ENCODE results near the gene ASPRV1.

Gene ASPRV1

DNA sequence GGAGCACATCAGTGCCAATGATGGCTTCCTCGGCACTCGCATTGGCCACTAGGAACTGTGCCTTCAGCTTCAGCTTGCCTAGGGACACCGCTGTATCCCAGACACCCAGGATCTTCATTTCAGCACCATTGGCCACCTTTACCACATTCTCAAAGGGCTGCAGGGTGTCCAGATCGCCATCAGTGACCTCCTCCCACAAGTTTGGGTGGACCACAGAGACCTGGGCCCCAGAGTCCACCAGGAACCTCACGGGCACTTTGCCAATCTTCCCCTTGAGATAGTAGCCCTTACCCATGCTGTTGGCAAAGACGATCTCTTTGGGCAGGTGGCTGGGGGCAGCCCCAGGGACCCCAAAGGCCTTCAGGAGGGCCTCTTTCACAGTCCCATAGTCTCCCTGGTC, 610 bp downstream of the ASPRV1 start:
- TF ChIP-seq, protein P1, sequence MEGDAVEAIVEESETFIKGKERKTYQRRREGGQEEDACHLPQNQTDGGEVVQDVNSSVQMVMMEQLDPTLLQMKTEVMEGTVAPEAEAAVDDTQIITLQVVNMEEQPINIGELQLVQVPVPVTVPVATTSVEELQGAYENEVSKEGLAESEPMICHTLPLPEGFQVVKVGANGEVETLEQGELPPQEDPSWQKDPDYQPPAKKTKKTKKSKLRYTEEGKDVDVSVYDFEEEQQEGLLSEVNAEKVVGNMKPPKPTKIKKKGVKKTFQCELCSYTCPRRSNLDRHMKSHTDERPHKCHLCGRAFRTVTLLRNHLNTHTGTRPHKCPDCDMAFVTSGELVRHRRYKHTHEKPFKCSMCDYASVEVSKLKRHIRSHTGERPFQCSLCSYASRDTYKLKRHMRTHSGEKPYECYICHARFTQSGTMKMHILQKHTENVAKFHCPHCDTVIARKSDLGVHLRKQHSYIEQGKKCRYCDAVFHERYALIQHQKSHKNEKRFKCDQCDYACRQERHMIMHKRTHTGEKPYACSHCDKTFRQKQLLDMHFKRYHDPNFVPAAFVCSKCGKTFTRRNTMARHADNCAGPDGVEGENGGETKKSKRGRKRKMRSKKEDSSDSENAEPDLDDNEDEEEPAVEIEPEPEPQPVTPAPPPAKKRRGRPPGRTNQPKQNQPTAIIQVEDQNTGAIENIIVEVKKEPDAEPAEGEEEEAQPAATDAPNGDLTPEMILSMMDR (conservative IDR thresholded peaks at IDR 0.05; ENCODE audit: low read length) = no peak
- H3K4me3 ChIP-seq (ENCODE audit: low read length) = no peak overlapping the region
- DNase-seq (ENCODE audit: low read depth) = no peak

DNA sequence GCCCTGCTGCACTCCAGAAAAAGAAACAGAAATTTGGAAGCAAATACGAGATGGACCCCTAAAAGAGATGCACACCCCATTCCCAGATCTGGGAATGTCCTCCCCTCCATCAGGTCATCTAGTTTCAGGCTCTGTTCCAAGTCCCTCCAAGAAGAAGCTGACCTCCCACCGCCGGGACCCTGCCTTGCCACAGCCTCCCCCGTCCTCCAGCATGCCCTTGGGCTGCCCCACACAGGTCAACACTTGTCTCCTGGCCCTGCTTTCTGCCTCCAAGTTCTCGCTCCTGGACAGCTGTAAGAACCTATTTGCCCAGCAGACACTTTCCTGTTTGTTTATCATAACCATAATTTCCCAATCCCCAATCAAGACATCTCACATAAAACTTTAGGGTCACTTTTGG, 2.0 kb downstream of the ASPRV1 start:
- H3K4me3 ChIP-seq (ENCODE audit: low read length) = no peak overlapping the region
- TF ChIP-seq, protein P1 (conservative IDR thresholded peaks at IDR 0.05; ENCODE audit: low read length) = no peak
- no peak for DNase-seq (ENCODE audit: low read depth)

DNA sequence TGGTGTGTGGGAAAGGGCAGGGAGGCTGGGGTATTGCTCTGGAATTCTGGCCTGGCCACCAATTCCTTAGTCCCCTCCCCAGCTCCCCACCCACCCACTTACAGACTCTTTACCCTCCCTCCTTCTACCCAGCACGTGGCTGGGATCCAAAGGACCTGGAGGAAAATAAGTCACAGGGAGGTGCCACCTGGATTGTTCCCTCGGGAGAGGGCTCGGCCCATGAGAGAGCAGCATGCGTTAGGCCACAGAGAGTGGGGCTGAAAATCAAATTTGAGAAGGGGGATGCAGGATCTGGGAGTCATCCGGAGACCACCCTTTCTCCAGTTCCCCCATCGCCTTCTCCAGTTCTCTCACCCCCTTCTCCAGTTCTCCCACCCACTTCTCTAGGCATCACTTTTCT, 3.0 kb downstream of the ASPRV1 start:
- TF ChIP-seq, protein P1 (conservative IDR thresholded peaks at IDR 0.05; ENCODE audit: low read length) = no peak
- no peak overlapping the region for H3K4me3 ChIP-seq (ENCODE audit: low read length)
- no peak for DNase-seq (ENCODE audit: low read depth)

DNA sequence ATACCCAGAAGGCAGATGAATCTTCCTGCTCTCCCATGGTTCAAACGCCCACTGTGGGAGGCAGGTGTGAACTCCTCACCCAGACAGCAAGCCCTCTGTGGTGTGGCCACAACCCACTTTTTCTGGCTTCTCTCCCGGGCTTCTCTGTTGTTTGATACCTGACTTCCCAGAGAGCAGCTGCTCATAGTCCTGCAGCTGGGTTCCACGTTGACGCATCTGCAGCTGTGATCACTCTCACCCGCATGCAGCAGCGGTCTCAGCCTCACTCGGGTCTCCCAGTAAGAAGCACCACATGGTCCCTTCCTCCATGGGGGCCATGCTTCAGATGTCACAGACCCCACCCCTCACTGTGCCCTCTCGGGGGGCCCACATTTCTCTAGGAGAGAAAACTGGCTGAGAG, 3.5 kb downstream of the ASPRV1 start:
- H3K4me3 ChIP-seq (ENCODE audit: low read length) = no peak overlapping the region
- TF ChIP-seq, protein P1 (conservative IDR thresholded peaks at IDR 0.05; ENCODE audit: low read length) = no peak
- DNase-seq (ENCODE audit: low read depth) = no peak

DNA sequence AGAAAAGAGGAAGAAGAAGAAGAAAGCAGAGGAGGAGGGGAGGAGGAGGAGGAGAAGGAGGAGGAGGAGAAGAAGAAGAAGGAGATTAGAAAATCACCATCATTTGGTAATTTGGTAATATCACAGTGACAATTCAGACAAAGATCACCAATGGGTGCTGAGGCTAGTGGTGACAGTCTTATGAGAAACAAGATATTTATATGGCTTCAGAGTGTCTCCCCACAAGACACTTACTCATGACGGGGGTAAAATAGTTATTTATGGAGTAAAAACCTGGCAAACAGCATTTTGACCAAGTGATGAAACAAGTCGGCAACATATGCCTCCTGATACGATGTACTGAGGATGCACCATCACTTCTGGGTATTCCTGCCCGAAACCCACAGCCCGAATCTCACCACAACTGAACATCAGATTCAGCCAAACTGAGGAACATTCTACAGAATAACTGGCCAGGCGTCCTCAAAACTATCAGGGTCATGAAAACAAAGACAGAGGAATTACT, 4.9 kb downstream of the ASPRV1 start:
- TF ChIP-seq, protein P1 (conservative IDR thresholded peaks at IDR 0.05; ENCODE audit: low read length) = no peak
- DNase-seq (ENCODE audit: low read depth) = no peak

DNA sequence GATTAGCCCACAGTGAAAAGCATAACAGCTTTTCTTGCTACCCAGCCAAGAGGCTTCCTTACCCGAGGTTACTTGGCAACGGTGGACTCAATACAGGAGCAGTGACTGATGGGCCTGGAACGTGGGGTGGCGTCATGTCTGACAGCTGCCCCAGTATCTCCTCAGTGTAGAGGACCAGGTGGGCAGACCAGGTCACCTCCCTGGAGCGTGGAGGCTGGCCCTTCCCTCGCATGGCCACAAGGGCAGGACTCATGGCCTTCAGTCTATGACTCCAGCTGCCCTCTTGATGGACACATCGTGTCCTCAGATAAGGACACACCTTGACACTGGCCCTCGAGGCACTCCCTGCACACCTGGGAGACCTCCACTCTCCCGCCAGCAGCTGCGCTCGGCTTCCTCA, 6.4 kb downstream of the ASPRV1 start:
- TF ChIP-seq, protein P1 (conservative IDR thresholded peaks at IDR 0.05; ENCODE audit: low read length) = no peak
- DNase-seq (ENCODE audit: low read depth) = no peak
- no peak overlapping the region for H3K4me3 ChIP-seq (ENCODE audit: low read length)

More for the DNA sequence above, 4.9 kb downstream of the ASPRV1 start:
- H3K4me3 ChIP-seq (ENCODE audit: low read length) = no peak overlapping the region

DNA sequence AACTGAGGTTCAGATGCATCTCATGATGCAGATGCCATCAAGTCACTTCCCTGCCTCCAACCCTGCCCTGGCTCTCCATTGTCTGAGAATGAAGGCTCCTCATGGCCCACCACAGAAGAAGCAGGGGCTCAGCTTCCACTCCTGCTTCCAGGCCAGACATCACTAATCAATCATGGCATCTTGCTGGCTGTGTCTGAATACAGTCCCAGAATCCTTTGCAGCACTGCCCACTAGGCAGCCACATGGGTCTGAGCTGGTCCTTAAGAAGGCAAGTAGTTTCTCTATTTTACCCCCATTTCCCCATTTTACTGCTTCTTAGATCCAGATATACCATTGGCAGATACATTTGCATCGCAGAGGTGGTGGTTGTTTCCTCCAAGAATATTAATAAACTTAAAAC, 7.3 kb downstream of the ASPRV1 start:
- no peak overlapping the region for H3K4me3 ChIP-seq (ENCODE audit: low read length)
- TF ChIP-seq, protein P1 (conservative IDR thresholded peaks at IDR 0.05; ENCODE audit: low read length) = no peak
- DNase-seq (ENCODE audit: low read depth) = no peak

Data from AG10803 (cell line).